A549 (cell line): ENCODE data around the gene ASIC2.

Experiments
- CEBPB ChIP-seq, 2 experiments: fragments of >200 bp in 1 of 2; sonication (Bioruptor Twin) in 1 of 2; formaldehyde crosslinking in 1 of 2; IDR thresholded peaks; 2 replicates each; pipeline ENCODE4 v1.6.1; 2012 to 2016
- NFE2L2 ChIP-seq: fragments of 150-350 bp; conservative IDR thresholded peaks from 2 replicates; pipeline ENCODE4 v1.6.1; 2014; ENCODE audit warnings: low read length
- POLR2A ChIP-seq: IDR thresholded peaks from 2 replicates; pipeline ENCODE4 v1.6.1; 2012; ENCODE audit warnings: mild to moderate bottlenecking, low read length
- POLR2AphosphoS2 ChIP-seq: conservative IDR thresholded peaks from 2 replicates; pipeline ENCODE4 v1.6.1; 2012; ENCODE audit warnings: low read length, improper control_type of control experiment, inconsistent platforms
- RAD21 ChIP-seq, 2 experiments: fragments of >200 bp in 1 of 2; sonication (Bioruptor Twin) in 1 of 2; formaldehyde crosslinking in 1 of 2; IDR thresholded peaks in 1 of 2; conservative IDR thresholded peaks in 1 of 2; 2 replicates in 1 of 2; 3 replicates in 1 of 2; pipeline ENCODE4 v1.6.1; 2012 to 2018; ENCODE audit warnings: inconsistent platforms in 1 of 2
- REST ChIP-seq: fragments of 200-600 bp; sonication (generic); IDR thresholded peaks from 2 replicates; pipeline ENCODE4 v1.6.1; 2016; ENCODE audit warnings: antibody characterized with exemption, mild to moderate bottlenecking, moderate library complexity
- TF ChIP-seq, protein P1 (sequence below): fragments of >200 bp; sonication (Bioruptor Twin); formaldehyde crosslinking; IDR thresholded peaks from 3 replicates; pipeline ENCODE4 v1.5.1; 2016
- TF ChIP-seq, protein P2 (sequence below): IDR thresholded peaks from 2 replicates; pipeline ENCODE4 v1.6.1; 2012

GRCh38 chr17:33017366-33017765 lies 275.7 kb downstream of the ASIC2 start:
- TF ChIP-seq REST (no peak), CEBPB (IDR thresholded peaks at IDR 0.05) (no peak), POLR2A (no peak), NFE2L2 (no peak), POLR2AphosphoS2 (no peak), RAD21 (conservative IDR thresholded peaks at IDR 0.05 in 1 of 2, IDR thresholded peaks at IDR 0.05 in 1 of 2) (no peak)
- TF ChIP-seq, protein P1, sequence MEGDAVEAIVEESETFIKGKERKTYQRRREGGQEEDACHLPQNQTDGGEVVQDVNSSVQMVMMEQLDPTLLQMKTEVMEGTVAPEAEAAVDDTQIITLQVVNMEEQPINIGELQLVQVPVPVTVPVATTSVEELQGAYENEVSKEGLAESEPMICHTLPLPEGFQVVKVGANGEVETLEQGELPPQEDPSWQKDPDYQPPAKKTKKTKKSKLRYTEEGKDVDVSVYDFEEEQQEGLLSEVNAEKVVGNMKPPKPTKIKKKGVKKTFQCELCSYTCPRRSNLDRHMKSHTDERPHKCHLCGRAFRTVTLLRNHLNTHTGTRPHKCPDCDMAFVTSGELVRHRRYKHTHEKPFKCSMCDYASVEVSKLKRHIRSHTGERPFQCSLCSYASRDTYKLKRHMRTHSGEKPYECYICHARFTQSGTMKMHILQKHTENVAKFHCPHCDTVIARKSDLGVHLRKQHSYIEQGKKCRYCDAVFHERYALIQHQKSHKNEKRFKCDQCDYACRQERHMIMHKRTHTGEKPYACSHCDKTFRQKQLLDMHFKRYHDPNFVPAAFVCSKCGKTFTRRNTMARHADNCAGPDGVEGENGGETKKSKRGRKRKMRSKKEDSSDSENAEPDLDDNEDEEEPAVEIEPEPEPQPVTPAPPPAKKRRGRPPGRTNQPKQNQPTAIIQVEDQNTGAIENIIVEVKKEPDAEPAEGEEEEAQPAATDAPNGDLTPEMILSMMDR, result no peak
- TF ChIP-seq, protein P2, sequence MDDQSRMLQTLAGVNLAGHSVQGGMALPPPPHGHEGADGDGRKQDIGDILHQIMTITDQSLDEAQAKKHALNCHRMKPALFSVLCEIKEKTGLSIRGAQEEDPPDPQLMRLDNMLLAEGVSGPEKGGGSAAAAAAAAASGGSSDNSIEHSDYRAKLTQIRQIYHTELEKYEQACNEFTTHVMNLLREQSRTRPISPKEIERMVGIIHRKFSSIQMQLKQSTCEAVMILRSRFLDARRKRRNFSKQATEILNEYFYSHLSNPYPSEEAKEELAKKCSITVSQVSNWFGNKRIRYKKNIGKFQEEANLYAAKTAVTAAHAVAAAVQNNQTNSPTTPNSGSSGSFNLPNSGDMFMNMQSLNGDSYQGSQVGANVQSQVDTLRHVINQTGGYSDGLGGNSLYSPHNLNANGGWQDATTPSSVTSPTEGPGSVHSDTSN, result no peak
